GM21390 (cell line): ENCODE measurements around the gene DRAP1.
"Not testable (repeated sequence)": the region's sequence is repeated elsewhere in the genome, so short reads cannot be mapped to it uniquely, and the experiment has no call there.

ENCODE experiments used
- ATAC-seq: cut with Tn5 transposase; IDR thresholded peaks from one replicate; pipeline ENCODE4 v1.9.1; 2021; ENCODE audit not compliant: unreplicated experiment

DRAP1 gene

DNA sequence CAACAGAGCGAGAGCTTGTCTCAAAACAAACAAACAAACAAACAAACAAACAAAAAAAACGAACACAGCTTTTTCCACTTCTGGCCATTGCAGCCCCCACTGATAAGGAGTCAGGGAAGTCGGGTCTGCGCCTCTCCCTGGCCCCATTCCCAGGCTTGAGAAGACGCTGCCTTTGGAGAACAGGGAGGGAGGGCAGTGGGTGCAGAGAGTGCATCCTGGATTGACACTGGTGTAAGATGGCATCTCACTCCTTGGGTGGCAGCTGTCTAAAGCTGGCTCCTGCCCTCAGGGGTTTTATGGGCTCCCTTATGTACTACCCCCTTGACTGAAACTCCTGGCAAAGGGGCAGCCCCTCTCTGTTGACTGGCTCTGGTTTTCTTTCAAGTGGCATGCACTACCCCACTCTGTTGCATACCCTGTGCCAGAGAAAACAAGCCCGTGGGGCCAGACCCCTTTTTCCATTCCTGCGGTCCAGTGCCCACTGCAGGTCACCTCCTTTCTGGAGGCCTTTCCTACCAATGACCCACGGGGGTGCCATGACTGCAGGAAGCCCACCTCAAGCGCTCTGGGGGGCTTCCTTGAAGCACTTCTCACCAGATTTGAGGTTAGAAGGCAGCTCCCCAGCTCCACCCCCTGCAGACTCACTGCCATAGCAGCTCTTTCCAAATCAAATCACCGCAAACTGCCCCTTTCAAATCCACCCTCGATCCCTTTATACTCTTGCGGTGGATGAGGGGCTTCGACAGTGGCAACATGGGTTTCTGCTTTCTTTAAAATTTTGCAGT is 12.7 kb downstream of the DRAP1 start:
- ATAC-seq: no peak

- no peak for ATAC-seq
These were observed 13.3 kb downstream of the DRAP1 start for GRCh38 chr11:65932558-65932919.

GRCh38 chr11:65934014-65934413 is 14.8 kb downstream of the DRAP1 start:
- ATAC-seq: no peak

- ATAC-seq: no peak
These were observed 18.5 kb downstream of the DRAP1 start for GRCh38 chr11:65937766-65938165.

DNA sequence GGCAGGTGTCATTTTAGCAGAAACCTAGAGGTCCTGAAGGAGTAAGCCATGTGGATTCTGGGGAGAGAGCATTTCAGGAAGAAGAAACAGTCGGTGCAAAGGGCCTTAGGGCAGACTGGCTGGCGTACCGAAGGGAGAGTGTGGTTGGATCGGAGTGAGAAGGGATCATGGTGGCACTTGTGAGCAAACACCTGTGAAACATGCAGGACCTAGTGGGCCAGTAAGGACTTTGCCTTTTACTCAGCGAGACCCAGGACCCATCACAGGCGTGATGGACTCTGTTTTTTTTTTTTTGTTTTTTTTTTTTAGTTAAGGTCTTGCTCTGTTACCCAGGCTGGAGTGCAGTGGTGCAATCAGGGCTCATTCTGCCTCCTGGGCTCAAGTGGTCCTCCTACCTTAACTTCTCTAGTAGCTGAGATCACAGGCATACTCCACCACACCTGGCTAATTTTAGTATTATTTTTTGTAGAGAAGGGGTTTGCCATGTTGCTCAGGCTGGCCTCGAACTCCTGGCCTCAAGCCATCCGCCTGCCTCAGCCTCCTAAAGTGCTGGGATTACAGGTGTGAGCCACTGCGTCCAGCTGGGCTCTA is 22.6 kb downstream of the DRAP1 start:
- no peak for ATAC-seq

DNA sequence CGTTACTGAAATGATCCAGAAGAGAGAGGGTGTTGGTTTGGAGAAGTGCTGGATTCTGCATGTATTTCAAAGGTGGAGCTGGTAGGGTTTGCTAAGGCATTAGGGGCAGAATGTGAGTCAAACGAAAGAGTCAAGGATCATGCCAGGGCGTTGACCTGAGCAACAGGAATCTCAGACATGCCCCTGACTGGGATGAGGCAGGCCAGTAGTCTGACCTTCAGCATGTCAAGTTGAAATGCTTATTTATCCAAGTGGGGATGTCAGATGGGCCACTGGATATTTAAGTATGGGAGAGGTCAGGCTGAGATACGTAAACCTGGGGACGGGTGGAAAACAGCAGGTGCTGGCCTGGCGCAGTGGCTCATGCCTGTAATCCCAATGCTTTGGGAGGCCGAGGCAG is 23.3 kb downstream of the DRAP1 start:
- no peak for ATAC-seq

DNA sequence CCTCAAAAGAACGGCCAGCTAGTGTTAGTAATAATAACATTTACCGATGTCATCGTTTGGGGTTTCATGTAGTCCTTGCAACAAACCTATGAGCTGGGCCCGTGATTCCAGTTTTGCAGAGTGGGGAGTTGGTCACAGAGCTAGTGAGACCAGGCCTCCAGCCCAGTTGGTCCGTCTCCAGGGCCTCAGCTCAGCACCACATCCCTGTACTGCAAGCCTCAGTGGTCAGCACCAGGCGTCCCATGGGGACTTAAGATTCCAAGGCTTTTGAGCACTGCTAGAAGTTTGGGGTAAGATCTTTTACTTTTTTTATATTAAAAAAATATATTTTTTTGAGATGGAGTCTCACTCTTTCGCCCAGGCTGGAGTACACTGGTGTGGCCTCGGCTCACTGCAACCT is 25.0 kb downstream of the DRAP1 start:
- ATAC-seq: no peak

DNA sequence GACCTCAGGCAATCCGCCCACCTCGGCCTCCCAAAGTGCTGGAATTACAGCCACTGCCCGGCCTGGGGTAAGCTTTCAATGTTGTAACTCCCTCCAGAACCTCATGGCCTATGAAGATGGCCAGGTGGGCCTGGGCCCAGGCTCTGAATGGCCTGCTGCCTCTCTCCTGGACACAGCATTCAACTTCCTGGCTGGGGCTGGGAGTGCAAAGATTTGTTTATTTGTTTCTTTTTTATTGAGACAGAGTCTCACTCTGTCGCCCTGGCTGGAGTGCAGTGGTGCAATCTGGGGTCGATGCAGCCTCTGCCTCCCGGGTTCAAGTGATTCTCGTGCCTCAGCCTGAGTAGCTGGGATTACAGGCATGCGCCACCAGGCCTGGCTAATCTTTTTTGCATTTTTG is 25.5 kb downstream of the DRAP1 start:
- no peak for ATAC-seq

GRCh38 chr11:65945430-65945911 is 26.2 kb downstream of the DRAP1 start, which contains the start of gene TSGA10IP:
TSGA10IP (plus strand) TSS chr11:65945480; CDS start chr11:65945676, 196 bp downstream.
- no peak for ATAC-seq

DNA sequence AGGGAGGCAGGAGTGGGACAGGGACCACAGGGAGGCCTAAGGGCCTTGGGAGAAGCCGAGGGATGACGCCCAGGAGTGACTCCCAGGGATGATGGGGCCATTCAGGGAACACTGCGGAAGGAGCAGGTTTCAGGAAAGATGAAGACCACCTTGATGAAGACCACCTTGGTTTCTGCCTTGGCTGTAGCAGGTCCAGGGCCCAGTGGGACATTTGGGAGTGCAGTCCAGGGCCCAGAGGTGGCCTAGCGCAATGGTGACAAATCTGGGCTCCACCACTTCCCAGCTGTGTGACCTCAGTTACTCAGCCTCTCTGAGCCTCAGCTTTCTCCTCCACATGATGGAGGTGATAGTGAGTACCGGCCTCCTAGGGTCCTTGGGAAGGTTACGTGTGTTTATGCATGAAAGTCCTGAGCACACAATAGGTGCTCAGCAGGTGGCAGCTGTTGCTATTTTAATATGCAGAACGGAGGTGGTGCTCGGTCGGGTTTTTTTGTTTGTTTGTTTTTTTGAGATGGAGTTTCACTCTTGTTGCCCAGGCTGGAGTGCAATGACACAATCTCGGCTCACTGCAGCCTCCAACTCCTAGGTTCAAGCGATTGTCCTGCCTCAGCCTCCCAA is 26.8 kb downstream of the DRAP1 start:
- no peak for ATAC-seq

- ATAC-seq: no peak
These were observed 27.4 kb downstream of the DRAP1 start for GRCh38 chr11:65946655-65947054.

DNA sequence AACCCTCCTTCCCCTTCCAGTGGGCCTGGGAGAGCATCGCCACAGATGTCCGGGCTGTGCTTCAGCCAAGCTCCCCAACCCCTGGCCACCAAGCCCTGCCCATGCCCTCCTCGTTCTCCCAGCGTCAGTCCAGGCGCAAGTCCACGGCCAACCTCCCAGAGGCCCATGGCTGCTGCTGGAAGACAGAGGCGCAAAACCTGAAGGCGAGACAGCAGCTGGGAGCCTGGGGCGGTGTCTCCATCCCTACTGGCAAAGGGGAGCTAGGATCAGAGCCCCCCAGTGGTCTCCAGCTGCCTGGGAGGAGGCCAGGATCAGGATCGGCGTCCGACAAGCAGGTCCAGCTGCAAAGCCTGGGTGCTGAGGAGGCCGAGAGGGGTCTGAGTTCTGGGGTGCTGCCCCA is 27.9 kb downstream of the DRAP1 start:
- no peak for ATAC-seq

DNA sequence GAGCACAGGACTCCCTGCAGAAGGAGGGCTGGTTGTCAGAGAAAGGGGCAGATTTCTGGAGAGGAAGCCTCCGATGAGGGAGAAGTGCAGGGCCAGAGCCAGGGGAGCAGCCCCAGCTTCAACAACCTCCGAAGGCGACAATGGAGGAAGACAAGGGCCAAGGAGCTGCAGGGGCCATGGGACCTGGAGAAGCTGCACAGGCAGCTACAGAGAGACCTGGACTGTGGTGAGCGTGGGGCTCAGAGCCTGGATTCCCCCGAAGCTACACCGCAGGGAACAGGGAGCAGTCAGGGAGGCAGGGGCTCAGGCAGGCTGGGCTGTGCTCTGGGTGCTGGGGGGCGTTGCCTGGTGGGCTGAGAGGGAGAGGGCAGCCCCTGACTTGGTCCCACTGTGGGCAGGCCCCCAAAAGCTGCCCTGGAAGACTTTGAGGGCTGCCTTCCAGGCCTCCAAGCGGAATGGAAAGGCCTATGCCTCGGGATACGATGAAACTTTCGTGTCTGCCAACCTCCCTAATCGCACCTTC is 28.4 kb downstream of the DRAP1 start:
- no peak for ATAC-seq

DNA sequence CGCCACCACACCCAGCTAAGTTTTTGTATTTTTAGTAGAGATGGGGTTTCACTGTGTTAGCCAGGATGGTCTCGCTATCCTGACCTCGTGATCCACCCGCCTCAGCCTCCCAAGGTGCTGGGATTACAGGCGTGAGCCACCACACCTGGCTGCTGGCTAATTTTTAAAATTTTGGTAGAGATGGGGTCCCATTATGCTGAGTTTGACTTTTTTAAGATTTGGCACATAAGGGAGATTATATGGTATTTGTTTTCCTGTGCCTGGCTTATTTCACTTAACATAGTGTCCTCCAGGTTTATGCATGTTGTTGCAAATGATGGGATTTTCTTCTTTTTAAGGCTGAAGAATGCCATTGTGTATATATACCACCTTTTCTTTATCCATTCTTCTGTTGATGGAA is 31.5 kb downstream of the DRAP1 start:
- not testable (repeated sequence) for ATAC-seq

DNA sequence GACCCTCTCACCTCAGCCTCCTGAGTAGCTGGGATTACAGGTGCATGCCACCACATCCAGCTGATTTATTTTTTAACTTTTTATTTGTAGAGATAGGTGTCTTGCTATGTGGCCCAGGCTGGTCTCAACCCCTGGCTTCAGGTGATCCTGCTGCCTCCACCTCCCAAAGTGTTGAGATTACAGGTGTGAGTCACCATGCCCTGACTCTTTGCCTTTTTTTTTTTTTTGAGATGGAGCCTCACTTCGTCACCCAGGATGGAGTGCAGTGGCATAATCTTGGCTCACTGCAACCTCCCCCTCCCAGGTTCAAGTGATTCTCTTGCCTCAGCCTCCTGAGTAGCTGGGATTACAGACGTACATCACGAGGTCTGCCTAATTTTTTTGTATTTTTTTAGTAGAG is 32.4 kb downstream of the DRAP1 start:
- ATAC-seq: not testable (repeated sequence)

- ATAC-seq: no peak
These were observed 32.9 kb downstream of the DRAP1 start for GRCh38 chr11:65952052-65952521.

DNA sequence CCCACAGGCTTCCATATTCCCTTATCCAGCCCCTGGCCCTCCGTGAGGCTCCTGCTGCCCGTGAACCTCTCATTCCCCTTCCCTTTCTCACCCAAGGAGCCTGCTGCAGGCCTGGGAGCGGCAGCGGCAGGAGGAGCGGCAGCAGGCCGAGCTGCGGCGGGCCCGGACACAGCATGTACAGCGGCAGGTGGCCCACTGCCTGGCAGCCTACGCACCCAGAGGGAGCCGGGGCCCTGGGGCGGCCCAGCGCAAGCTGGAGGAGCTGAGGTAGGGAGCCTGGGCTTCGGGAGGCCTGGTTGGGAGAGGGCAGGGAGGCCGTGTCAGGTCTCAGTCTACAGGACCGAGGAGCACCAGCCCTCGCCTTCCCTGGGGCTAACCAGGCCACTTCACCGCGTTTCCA is 34.2 kb downstream of the DRAP1 start:
- no peak for ATAC-seq

DNA sequence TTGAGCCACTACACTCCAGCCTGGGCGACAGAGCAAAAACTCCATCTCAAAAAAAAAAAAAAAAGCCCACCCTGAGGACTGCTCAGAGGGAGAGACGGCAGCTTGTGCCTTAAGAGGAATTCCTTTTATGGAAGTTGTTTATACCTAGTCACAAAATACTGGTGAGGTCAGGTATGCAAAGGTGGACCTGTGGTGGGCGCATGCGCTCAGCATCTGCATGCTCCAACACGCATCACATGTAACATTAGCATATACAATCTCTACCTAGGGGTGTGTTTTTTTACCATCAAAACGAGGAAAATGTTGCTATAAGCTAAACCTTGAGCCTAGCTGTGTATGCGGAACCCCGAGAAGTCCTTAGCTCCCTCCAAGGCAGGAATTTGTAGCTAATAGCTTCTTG is 35.5 kb downstream of the DRAP1 start:
- ATAC-seq: no peak

DNA sequence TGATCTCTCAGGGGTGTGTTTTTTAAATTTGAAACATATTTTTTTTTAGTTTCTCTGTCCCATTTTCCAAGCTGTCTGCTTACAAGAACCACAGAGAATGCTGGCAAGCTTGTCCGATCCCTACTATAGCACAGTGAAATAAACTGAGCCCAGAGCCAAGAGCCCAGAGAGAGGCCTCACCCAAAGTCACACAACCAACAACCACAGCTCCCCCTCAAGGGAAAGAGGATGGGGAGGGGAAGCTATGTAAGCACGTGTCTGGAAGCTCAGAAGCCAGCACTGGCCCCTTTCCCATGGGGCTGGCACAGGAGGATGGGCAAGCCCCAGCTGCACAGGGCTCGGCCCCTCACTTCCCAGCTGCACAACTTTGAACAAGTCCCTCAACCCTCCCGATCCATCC is 39.1 kb downstream of the DRAP1 start:
- no peak for ATAC-seq

GRCh38 chr11:65958774-65959420 is 39.7 kb downstream of the DRAP1 start:
- ATAC-seq: no peak

- no peak for ATAC-seq
These were observed 41.6 kb downstream of the DRAP1 start for GRCh38 chr11:65960824-65961266.
